ENCODE data around the gene DDX28. TPM values are rescaled to one million over a fixed set of nuclear protein-coding genes. Genes with fewer than 3 reads are reported as not detected.

The DDX28 gene
- polyA plus RNA-seq, 4 donors = 9.9 to 12.1 (median 10.9) TPM

GRCh38 chr16:67971111-67971510 is 51.9 kb downstream of the DDX28 start:
- no peak for DNase-seq (ENCODE audit: low read depth in 4 of 4, low spot score in 3 of 4)

Other genes starting within 250 kb of the DDX28 start
- gene RANBP10, start 216.7 kb downstream of the DDX28 start, polyA plus RNA-seq (ENCODE audit: insufficient read length in 4 of 4) = 10 to 100 TPM; 21.6 to 28.5 (median 22.3) TPM
- 1 to 10 TPM; 7.3 to 9.0 (median 7.7) TPM for gene TSNAXIP1, start 216.3 kb downstream of the DDX28 start, polyA plus RNA-seq (ENCODE audit: insufficient read length in 4 of 4)
- gene THAP11, start 180.9 kb downstream of the DDX28 start, polyA plus RNA-seq (ENCODE audit: insufficient read length in 4 of 4) = 10 to 100 TPM; 30.4 to 33.8 (median 32.1) TPM
- gene NUTF2, start 176.3 kb downstream of the DDX28 start, polyA plus RNA-seq (ENCODE audit: insufficient read length in 4 of 4) = 100 to 1,000 TPM; 121 to 130 (median 129) TPM
- 10 to 100 TPM; 42.0 to 51.5 (median 46.9) TPM for gene CENPT, start 175.5 kb downstream of the DDX28 start, polyA plus RNA-seq (ENCODE audit: insufficient read length in 4 of 4)
- 10 to 100 TPM; 80.6 to 93.6 (median 86.7) TPM for gene EDC4, start 150.2 kb downstream of the DDX28 start, polyA plus RNA-seq (ENCODE audit: insufficient read length in 4 of 4)
- under 1 TPM in 2 of 4 donors, not detected in 2; 0.31 to 0.95 TPM for gene NRN1L, start 138.3 kb downstream of the DDX28 start, polyA plus RNA-seq (ENCODE audit: insufficient read length in 4 of 4)
- gene PSKH1, start 130.0 kb downstream of the DDX28 start, polyA plus RNA-seq (ENCODE audit: insufficient read length in 4 of 4) = 10 to 100 TPM; 33.7 to 41.8 (median 37.9) TPM
- 1 to 10 TPM; 3.0 to 8.9 (median 5.7) TPM for gene CTRL, start 91.4 kb downstream of the DDX28 start, polyA plus RNA-seq (ENCODE audit: insufficient read length in 4 of 4)
- 10 to 100 TPM; 20.0 to 30.3 (median 21.3) TPM for gene PSMB10, start 86.4 kb downstream of the DDX28 start, polyA plus RNA-seq (ENCODE audit: insufficient read length in 4 of 4)
- gene LCAT, start 79.1 kb downstream of the DDX28 start, polyA plus RNA-seq (ENCODE audit: insufficient read length in 4 of 4) = 10 to 100 TPM; 15.8 to 21.7 (median 19.1) TPM
- 10 to 100 TPM; 33.6 to 38.0 (median 36.5) TPM for gene SLC12A4, start 54.6 kb downstream of the DDX28 start, polyA plus RNA-seq (ENCODE audit: insufficient read length in 4 of 4)
- gene DPEP3, start 42.7 kb downstream of the DDX28 start, polyA plus RNA-seq (ENCODE audit: insufficient read length in 4 of 4) = under 1 TPM in 3 of 4 donors, not detected in 1; 0.06 to 0.37 (median 0.14) TPM
- gene DPEP2, start 23.7 kb downstream of the DDX28 start, polyA plus RNA-seq (ENCODE audit: insufficient read length in 4 of 4) = under 1 TPM; 0.44 to 0.78 (median 0.70) TPM
- not detected for gene DPEP2NB, start 7.3 kb downstream of the DDX28 start, polyA plus RNA-seq (ENCODE audit: insufficient read length in 4 of 4)
- gene DUS2, start 52 bp upstream of the DDX28 start, polyA plus RNA-seq (ENCODE audit: insufficient read length in 4 of 4) = 10 to 100 TPM; 13.2 to 17.2 (median 15.1) TPM
- 10 to 100 TPM; 32.2 to 39.0 (median 35.9) TPM for gene NFATC3, start 62.1 kb upstream of the DDX28 start, polyA plus RNA-seq (ENCODE audit: insufficient read length in 4 of 4)
- gene ESRP2, start 212.9 kb upstream of the DDX28 start, polyA plus RNA-seq (ENCODE audit: insufficient read length in 4 of 4) = 10 to 100 TPM; 26.3 to 36.3 (median 27.1) TPM
- 10 to 100 TPM; 20.8 to 24.1 (median 23.0) TPM for gene PLA2G15, start 222.1 kb upstream of the DDX28 start, polyA plus RNA-seq (ENCODE audit: insufficient read length in 4 of 4)
- 10 to 100 TPM; 12.6 to 16.3 (median 13.4) TPM for gene SLC7A6, start 241.3 kb upstream of the DDX28 start, polyA plus RNA-seq (ENCODE audit: insufficient read length in 4 of 4)

Data from right renal pelvis (tissue), 4 donors.